ENCODE data around the gene KRTAP21-2. TPM values are rescaled to one million over a fixed set of nuclear protein-coding genes. Genes with fewer than 3 reads are reported as not detected.
A peak's percentile ranks its signal among the peaks of the same experiment; 100 is the strongest.
"Not testable (repeated sequence)": the region's sequence is repeated elsewhere in the genome, so short reads cannot be mapped to it uniquely, and the experiment has no call there.

The KRTAP21-2 gene
- total RNA-seq: not detected

- ATAC-seq: no peak
- H3K27ac Mint-ChIP-seq: peak within 1 kb of the TSS in 1 of 2 donors; percentile 8
- H3K36me3 Mint-ChIP-seq: no peaks in the 10 kb centered on the region
- H3K9me3 Mint-ChIP-seq: peaks cover 3% of the 10 kb centered on the region in 2 donors
- DNase-seq (ENCODE audit: low spot score in 2 of 2): no peak
These were observed at the start of gene KRTAP21-2 for GRCh38 chr21:30747159-30747558. Gene KRTAP21-2 (minus strand): TSS chr21:30747259. CDS start chr21:30747202, 57 bp downstream.

DNA sequence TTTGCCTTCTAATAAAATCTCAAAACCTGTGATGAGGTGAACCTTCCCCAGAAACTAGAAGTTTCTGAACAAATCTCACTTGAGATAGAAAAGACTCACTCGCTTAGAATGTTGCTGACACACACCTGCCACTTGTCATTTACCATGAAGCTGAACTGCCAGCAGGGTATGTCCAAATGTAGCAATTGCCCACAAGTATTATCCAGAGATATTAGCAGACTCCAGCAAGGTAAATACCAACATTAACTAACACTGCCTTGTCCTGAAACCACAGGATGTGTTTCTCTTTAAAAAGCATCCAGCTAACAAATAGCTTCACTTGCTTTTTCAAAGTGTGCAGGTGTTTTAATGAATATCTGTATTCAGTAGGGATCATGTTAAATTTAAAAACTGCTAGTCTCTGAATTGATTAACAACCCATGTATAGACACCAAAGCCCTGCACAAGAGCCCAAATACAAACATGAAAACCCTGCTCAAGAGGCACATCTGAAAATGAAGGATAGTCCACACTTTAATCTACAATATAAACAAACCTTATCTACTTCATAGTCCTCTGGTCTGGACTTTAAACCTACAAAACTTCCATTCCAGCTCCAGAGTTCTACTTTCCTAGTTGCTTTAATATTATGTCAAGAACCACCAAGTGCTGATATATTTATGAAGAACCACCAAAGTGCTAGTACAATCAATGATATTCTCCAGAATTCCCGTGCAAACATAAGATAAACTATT is 46.7 kb upstream of the KRTAP21-2 start:
- H3K27ac Mint-ChIP-seq: no peak overlapping the region
- no peak for ATAC-seq
- H3K9me3 Mint-ChIP-seq: no peaks in the 10 kb centered on the region
- no peak for DNase-seq (ENCODE audit: low spot score in 2 of 2)
- H3K36me3 Mint-ChIP-seq: no peaks in the 10 kb centered on the region

DNA sequence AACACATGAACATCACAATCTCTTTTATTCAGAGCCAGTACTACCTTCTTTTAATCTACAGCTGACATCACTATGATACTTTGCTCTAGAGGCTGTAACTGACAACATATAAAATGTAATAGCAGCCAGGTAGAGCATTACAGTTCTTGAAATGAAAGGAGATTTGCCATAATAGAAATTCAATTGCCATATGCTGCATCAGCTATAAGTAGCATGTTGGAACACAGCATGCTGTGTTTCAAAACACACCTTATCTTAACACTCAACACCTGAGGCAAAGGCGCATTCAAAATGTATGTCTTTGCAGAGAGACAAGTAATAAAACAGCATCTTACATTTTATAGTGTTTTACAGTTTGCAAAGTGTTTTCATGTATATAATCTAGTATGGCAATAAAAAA is 32.2 kb upstream of the KRTAP21-2 start:
- Mint-ChIP-seq H3K9me3 (no peaks in the 10 kb centered on the region), H3K36me3 (no peaks in the 10 kb centered on the region), H3K27ac (no peak overlapping the region)
- DNase-seq (ENCODE audit: low spot score in 2 of 2): no peak
- ATAC-seq: no peak

GRCh38 chr21:30769724-30770431 is 22.8 kb upstream of the KRTAP21-2 start:
- H3K27ac Mint-ChIP-seq: no peak overlapping the region
- DNase-seq (ENCODE audit: low spot score in 2 of 2) (no peak), ATAC-seq (no peak)
- H3K36me3 Mint-ChIP-seq: no peaks in the 10 kb centered on the region
- H3K9me3 Mint-ChIP-seq: peaks cover 0 to under 1% of the 10 kb centered on the region in 2 donors

DNA sequence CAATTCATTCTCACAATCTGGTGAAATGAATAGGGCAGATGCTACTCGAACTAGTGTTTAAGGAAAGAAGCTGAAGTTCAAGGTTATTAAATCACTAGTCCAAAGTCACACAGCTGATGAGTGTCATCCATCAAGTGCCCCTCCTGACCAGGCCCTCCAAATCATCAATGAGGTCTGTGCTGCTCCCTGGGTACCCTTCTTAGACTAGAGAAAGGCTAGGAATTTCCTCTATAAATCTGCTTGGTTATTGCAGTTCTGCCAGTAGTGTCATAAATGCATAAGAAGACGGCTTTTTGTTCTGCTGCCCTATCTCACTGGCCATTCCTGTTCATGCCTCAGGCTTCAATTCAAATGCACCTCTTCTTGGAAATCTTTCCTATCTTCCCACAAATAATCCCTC is 13.7 kb upstream of the KRTAP21-2 start:
- Mint-ChIP-seq H3K36me3 (no peaks in the 10 kb centered on the region), H3K9me3 (peaks cover 3 to 4% of the 10 kb centered on the region in 2 donors), H3K27ac (no peak overlapping the region)
- ATAC-seq: no peak
- no peak for DNase-seq (ENCODE audit: low spot score in 2 of 2)

GRCh38 chr21:30758306-30758705 is 11.2 kb upstream of the KRTAP21-2 start:
- DNase-seq (ENCODE audit: low spot score in 2 of 2) (no peak), ATAC-seq (no peak)
- H3K9me3 Mint-ChIP-seq: peaks cover 0 to 4% of the 10 kb centered on the region in 2 donors
- no peaks in the 10 kb centered on the region for H3K36me3 Mint-ChIP-seq
- no peak overlapping the region for H3K27ac Mint-ChIP-seq

DNA sequence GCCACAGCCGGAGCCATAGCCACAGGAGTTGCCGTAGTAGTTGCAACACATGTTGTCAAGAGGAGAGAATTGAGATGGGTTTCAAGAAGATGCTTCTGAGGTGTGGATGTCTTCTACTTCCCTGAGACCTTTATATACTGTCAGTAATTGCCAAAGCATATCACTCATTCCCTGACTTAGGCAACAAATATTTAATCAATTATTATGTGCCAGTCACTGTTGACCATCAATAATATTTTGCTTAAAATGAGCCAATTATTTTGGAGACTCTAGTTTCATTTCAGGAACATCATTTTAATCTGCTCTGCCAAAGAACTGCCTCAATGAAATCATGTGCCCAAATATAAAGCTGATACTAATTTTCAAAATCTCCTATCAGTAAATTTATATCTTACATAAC is 8.3 kb upstream of the KRTAP21-2 start, which contains the start of gene KRTAP21-1:
Gene KRTAP21-1, minus strand, starts transcription at position 101 of the 400 bp plus-strand sequence. Its CDS starts 50 bp downstream, at position 51.
- not testable (repeated sequence) for DNase-seq (ENCODE audit: low spot score in 2 of 2); H3K9me3 Mint-ChIP-seq; H3K36me3 Mint-ChIP-seq; ATAC-seq; H3K27ac Mint-ChIP-seq

- Mint-ChIP-seq H3K36me3 (no peaks in the 10 kb centered on the region), H3K27ac (no peak overlapping the region), H3K9me3 (no peaks in the 10 kb centered on the region)
- ATAC-seq (no peak), DNase-seq (ENCODE audit: low spot score in 2 of 2) (no peak)
These were observed 6.6 kb downstream of the KRTAP21-2 start for GRCh38 chr21:30740462-30740861.

- no peak overlapping the region for H3K27ac Mint-ChIP-seq
- peaks cover 0 to 8% of the 10 kb centered on the region in 2 donors for H3K36me3 Mint-ChIP-seq
- ATAC-seq: no peak
These were observed 14.0 kb downstream of the KRTAP21-2 start for GRCh38 chr21:30733026-30733425.

DNA sequence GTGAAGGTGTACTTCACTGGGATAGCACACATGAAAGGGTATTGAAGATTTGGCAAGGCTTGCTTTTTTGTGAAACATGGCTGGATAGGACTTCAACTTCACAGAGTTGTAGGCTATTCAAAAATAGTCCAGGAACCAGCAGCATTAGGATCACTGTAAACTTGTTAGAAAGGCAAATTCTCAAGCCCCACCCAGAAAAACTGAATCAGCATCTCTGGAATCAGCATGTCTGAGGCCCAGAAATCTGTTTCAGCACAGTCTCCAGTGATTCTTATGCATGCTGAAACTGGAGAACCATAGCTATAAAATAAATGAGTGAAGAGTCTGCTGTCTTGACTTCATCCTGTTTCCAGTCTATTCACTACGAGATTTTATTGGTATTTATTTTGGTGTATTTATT is 20.3 kb downstream of the KRTAP21-2 start:
- no peak for ATAC-seq

More at GRCh38 chr21:30733026-30733425, 14.0 kb downstream of the KRTAP21-2 start:
- DNase-seq (ENCODE audit: low spot score in 2 of 2): no peak
- H3K9me3 Mint-ChIP-seq: peaks cover 5 to 7% of the 10 kb centered on the region in 2 donors

DNA sequence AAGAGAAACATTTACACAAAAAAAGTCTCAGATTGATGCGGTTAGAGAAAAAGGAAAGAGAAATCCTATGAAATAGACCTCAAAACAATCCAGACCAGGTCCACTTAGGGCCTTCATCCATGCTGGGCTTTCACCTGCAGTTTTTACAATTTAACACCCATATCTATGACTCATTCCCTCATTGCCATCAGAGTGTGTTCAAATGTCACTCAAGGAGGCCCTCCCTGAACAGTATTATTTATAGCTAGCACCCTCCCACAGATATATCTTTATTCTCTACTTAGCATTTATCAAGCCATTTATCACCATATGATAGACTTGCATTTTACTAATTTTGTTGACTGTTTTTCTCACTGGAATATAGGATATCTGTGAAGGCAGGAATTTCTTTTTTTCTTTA is 27.7 kb downstream of the KRTAP21-2 start:
- ATAC-seq: no peak
- peaks cover 5 to 13% of the 10 kb centered on the region in 2 donors for H3K36me3 Mint-ChIP-seq
- no peak for DNase-seq (ENCODE audit: low spot score in 2 of 2)
- H3K27ac Mint-ChIP-seq: peak overlapping the region; percentile 73 to 80
- H3K9me3 Mint-ChIP-seq: peaks cover 11 to 12% of the 10 kb centered on the region in 2 donors

More for the DNA sequence above, 20.3 kb downstream of the KRTAP21-2 start:
- no peak overlapping the region for H3K27ac Mint-ChIP-seq
- H3K9me3 Mint-ChIP-seq: peaks cover 13 to 16% of the 10 kb centered on the region in 2 donors
- H3K36me3 Mint-ChIP-seq: peaks cover 0 to 13% of the 10 kb centered on the region in 2 donors
- DNase-seq (ENCODE audit: low spot score in 2 of 2): no peak

DNA sequence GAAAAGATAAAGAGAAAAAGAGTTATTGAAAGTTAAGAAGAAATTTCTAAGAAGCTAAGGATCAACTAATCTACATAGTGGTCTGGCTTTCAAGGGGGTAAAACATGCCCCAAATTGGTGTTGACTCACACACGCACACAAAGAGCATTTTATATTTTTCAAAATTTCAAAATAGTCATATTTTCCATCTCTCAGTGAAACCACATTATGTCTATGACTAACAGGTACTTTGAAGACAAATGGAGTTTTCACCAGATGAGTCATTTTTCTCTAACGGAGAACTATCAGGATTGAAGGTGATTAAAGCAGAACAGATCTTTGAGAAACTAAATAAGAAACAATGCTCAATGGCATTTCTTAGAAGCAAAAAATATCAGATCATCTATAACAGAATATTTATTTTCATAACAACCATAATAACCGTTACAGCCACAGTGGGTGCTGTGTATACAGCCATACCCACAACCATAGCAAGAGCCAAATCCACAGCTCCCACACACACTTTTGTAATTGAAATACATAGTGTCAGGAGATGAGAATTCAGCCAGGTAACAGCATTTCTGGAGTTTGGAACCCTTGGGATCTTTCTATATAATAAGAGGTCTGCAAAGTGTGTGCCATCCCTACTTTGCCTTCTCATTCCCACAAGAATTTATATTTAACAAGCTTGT is 28.7 kb downstream of the KRTAP21-2 start, which contains the start of gene KRTAP21-3:
Gene KRTAP21-3, minus strand, starts transcription at position 539 of the 671 bp plus-strand sequence. Its CDS starts 18 bp downstream, at position 521.
- DNase-seq (ENCODE audit: low spot score in 2 of 2) (no peak), ATAC-seq (peak; percentile 93 to 97)
- peaks cover 11 to 12% of the 10 kb centered on the region in 2 donors for H3K9me3 Mint-ChIP-seq
- H3K36me3 Mint-ChIP-seq: peaks cover 5 to 13% of the 10 kb centered on the region in 2 donors
- H3K27ac Mint-ChIP-seq: peak within 1 kb of the TSS; percentile 80 to 95

DNA sequence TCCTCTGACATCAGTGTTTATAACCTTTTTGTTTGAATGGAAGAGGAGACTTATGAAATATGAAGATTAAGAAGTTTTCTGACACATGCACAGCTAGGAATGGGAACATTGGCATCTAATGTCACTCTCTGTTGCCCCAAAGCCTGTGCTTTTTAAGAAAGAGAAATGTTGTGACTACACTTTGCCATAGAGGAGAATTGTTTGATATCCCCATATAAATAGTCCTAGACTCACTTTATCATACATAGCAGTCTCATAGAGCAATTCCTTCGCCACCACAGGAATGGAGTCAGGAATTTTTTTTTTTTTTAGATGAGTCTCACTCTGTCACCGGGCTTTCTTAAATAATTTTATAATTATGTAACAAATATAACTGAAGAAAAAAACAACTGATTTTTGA is 30.0 kb downstream of the KRTAP21-2 start:
- no peak for ATAC-seq
- peaks cover 5 to 9% of the 10 kb centered on the region in 2 donors for H3K36me3 Mint-ChIP-seq
- no peak for DNase-seq (ENCODE audit: low spot score in 2 of 2)
- H3K9me3 Mint-ChIP-seq: peaks cover 8% of the 10 kb centered on the region in 2 donors
- H3K27ac Mint-ChIP-seq: peak overlapping the region; percentile 80 to 95

GRCh38 chr21:30714946-30715345 is 32.1 kb downstream of the KRTAP21-2 start:
- Mint-ChIP-seq H3K27ac (no peak overlapping the region), H3K36me3 (peaks cover 9 to 22% of the 10 kb centered on the region in 2 donors), H3K9me3 (peaks cover 13 to 22% of the 10 kb centered on the region in 2 donors)
- ATAC-seq (no peak), DNase-seq (ENCODE audit: low spot score in 2 of 2) (no peak)

DNA sequence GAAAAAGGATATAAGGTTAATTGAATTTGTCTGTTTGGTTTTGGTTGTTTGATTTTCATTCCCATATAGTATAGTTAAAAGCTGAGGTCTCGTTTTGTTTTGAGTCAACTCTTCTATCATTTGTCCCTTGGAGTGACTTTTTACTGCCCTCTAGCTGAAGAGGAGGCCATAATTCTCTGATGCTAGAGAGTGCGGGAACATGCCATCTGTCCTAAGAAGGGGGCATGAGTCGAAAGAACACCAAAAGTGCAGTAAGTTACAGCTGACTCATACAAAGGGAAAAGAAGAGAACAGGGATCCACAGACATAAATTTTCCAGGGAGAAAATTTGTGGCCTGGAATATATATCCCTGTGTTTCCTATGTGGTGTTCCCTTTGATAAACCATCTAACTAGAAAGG is 32.6 kb downstream of the KRTAP21-2 start:
- Mint-ChIP-seq H3K27ac (no peak overlapping the region), H3K36me3 (peaks cover 9 to 22% of the 10 kb centered on the region in 2 donors), H3K9me3 (peaks cover 13 to 22% of the 10 kb centered on the region in 2 donors)
- DNase-seq (ENCODE audit: low spot score in 2 of 2) (no peak), ATAC-seq (no peak)

GRCh38 chr21:30713766-30714165 is 33.3 kb downstream of the KRTAP21-2 start:
- DNase-seq (ENCODE audit: low spot score in 2 of 2): no peak
- peaks cover 13 to 22% of the 10 kb centered on the region in 2 donors for H3K9me3 Mint-ChIP-seq
- H3K36me3 Mint-ChIP-seq: peaks cover 9 to 22% of the 10 kb centered on the region in 2 donors
- no peak for ATAC-seq
- no peak overlapping the region for H3K27ac Mint-ChIP-seq

DNA sequence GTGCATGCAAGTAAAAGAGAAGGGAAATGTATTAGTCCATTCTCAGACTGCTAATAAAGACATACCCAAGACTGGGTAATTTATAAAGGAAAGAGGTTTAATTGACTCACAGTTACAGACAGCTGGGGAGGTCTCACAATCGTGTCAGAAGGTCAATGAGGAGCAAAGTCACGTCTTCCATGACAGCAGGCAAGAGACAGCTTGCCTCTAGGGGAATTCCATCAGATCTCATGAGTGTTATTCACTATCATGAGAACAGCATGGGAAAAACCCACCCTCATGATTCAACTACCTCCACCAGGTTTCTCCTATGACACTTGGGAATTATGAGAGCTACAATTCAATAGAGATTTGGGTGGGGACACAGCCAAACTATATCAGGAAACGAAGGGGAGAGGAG is 36.6 kb downstream of the KRTAP21-2 start:
- H3K9me3 Mint-ChIP-seq: peaks cover 5 to 14% of the 10 kb centered on the region in 2 donors
- H3K36me3 Mint-ChIP-seq: peaks cover 4 to 13% of the 10 kb centered on the region in 2 donors
- peak overlapping the region; percentile 35 to 87 for H3K27ac Mint-ChIP-seq
- ATAC-seq: peak; percentile 91 to 98
- DNase-seq (ENCODE audit: low spot score in 2 of 2): no peak
